ENCODE measurements around the gene ATG9B.

ATG9B gene

DNA sequence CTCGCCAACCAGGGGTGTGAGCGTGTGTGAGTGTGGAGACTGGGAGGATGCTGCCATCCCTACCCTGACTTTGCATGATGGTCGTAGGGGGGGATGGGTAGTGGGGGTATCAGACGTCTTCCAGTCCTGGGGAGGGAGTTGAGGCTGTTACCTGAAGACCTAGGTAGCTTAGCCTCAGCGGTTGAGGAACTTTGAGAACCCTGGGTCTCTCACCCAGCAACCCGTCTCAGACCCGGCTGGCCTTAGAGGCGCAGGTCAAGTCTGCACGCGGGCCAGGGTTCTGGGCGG, 37.8 kb upstream of the ATG9B start:
- no peaks in the 10 kb centered on the region for H3K27me3 Mint-ChIP-seq
- peaks cover 12% of the 10 kb centered on the region for H3K36me3 Mint-ChIP-seq
- H3K27ac Mint-ChIP-seq = no peak overlapping the region
- CTCF ChIA-PET = no interaction called here
- no peaks in the 10 kb centered on the region for H3K9me3 Mint-ChIP-seq
- H3K4me1 Mint-ChIP-seq = peaks cover 36% of the 10 kb centered on the region
- peak overlapping the region; percentile 96 for H3K4me3 Mint-ChIP-seq
- no peak for DNase-seq

DNA sequence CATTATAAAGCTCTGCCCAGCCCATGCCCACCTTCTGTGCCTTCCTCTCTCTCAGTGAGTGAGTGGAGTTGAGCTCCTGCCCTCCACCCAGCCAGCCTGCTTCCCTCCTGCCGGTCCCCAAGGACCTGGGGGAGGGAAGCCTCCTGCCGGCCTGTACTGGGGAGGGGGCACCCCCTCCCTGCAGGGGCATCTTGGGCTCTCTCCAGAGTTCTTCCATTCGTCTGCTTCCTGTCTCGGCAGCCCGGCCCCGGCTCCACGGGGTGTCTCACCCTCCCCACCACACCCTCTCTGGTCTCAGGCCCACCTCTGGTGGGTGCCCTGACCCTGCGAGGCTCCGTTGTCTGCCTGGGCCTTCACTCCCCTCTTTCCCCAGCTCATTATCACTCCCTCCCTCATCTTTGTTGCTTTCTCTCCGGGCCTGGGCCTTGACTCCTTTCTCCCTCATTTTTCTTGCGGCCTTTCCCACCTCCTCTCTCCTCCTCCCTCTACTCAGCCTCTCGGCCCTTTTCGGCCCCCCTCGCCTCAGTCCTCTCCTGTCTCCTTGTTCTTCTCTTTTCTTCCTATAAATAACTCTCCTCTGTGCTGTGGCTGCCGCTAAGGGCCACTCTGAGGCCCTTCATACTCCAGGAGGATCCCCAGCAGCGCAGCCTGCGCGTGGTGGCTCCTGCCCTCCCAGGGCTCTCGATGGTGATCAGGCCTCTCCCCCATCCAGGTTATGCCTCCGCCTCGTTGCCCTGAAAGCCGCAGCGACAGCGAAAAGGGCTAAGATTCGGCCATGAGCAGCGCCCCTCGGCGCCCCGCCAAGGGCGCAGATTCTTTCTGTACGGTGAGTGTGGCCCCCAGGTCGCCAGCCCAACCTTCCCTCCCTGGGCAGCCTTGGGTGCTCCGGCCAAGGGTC, 37.2 kb upstream of the ATG9B start:
- Mint-ChIP-seq H3K36me3 (peaks cover 13% of the 10 kb centered on the region), H3K27me3 (no peaks in the 10 kb centered on the region), H3K4me3 (peak overlapping the region; percentile 96), H3K9me3 (no peaks in the 10 kb centered on the region), H3K27ac (no peak overlapping the region), H3K4me1 (peaks cover 42% of the 10 kb centered on the region)
- CTCF ChIA-PET = no interaction called here
- DNase-seq = no peak

DNA sequence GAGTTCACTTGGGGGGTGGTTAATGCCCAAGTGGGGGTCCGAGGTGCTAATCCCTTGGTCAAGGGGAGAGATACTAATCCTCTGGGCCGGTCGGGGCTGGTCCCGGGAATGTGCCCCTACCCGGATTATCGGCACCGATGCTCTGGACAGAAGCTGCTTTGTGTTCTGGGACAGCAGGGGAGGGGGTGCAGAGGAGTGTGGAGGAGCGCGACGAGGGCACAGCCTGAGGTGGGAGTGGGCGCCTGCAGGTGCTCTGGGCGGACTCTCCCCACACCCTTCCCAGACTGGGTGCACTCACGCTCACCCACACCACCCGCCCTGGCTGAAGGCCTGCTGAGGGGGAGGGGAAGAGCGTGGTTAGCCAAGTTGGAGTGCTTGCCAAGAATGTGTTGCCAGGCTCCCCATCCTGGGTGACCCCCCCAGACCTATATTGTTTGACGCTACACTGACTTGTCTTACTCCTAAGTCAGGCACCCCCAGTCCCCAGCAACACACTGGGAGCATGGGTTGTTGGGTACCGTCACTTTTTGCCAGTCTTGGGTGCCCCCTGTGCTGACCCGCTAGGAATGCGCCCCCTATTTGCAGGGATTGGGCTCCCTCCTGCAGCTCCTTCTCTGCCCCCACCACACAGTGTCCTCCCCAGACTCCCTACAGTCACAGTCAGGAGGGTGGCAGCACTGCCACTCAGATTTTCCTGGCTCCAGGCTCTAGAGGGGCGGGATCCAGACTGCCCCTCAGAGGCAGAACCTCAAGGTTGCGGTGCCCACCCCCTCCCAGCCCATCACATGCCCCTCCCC, 36.3 kb upstream of the ATG9B start:
- H3K4me1 Mint-ChIP-seq = peaks cover 48% of the 10 kb centered on the region
- H3K36me3 Mint-ChIP-seq = peaks cover 13% of the 10 kb centered on the region
- CTCF ChIA-PET = interaction anchor here (0.6 to 1.8 kb wide), 5 partner anchors 16 to 55 kb away, joined by 3 to 7 read pairs (median 3); no protein-coding TSS in a partner anchor
- H3K27ac Mint-ChIP-seq = peak overlapping the region; percentile 7
- no peaks in the 10 kb centered on the region for H3K27me3 Mint-ChIP-seq
- peak; percentile 28 for DNase-seq
- H3K4me3 Mint-ChIP-seq = peak overlapping the region; percentile 96
- H3K9me3 Mint-ChIP-seq = no peaks in the 10 kb centered on the region

DNA sequence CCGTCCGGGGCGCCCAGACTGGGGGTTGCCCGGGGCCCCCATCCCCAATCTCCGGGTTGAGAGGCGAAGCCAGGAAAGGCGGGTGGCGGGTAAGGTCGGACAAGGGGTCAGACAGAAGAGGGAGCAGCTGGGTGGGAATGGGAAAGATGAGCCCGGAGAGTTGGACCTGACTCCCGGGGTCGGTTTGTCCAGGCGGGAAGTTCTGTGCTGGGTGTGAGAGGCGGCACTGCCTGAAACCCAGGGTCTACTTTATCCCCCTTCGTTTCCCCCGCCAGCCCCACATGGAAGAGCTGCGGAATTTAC, 35.8 kb upstream of the ATG9B start:
- Mint-ChIP-seq H3K27ac (peak overlapping the region; percentile 7), H3K27me3 (no peaks in the 10 kb centered on the region), H3K4me3 (peak overlapping the region; percentile 96), H3K36me3 (peaks cover 10% of the 10 kb centered on the region), H3K9me3 (no peaks in the 10 kb centered on the region), H3K4me1 (peaks cover 48% of the 10 kb centered on the region)
- no peak for DNase-seq
- CTCF ChIA-PET = interaction anchor here (0.7 to 1.8 kb wide), 4 partner anchors 17 to 51 kb away, joined by 3 to 7 read pairs (median 4); no protein-coding TSS in a partner anchor

DNA sequence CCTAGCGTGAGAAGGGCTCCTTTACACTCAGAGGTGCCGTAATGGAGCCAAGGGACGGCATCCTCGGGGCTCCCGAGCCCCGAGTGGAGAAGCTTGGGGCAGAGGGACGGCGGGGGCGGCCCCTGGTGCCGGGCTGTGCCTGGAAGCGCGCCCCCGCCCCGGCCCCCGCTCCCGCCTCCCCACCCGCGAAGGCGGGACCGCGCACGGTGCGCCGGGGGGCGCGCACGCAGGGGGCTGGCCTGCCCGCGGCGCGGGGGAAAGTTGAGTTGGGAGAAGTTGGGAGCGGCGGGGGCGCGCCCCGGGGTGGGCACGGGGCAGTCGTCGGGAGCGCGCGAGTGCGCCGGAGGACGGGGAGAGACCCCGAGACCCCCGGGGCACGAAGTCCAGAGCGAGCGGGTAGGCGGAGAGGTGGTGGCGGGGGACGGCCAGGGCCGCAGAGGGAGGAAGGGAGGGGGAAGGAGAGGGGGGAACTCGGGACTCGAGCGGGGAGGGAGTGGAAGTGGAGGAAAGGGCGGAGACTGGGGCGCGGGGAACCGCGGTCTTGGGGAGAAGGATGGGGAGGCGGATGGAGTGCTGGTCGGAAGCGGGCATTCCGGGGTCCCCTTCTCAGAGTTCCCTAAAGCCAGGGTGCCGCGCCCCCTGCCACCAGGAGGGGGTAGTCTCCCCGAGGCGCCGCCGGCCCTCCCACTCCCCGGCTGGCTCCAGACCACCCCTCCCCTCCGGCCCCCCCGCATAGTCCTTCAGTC, 35.2 kb upstream of the ATG9B start, which contains the start of gene SLC4A2:
Gene SLC4A2, plus strand, starts transcription at position 223 of the 746 bp plus-strand sequence. CDS start 2,399 bp downstream, outside the sequence.
- Mint-ChIP-seq H3K4me1 (peaks cover 48% of the 10 kb centered on the region), H3K4me3 (peak within 1 kb of the TSS; percentile 96), H3K36me3 (peaks cover 8% of the 10 kb centered on the region), H3K9me3 (no peaks in the 10 kb centered on the region), H3K27me3 (no peaks in the 10 kb centered on the region), H3K27ac (peak within 1 kb of the TSS; percentile 94)
- DNase-seq = peak; percentile 79
- CTCF ChIA-PET = interaction anchor here (0.7 to 1.8 kb wide), 2 partner anchors 40 to 51 kb away, joined by 3 to 7 read pairs; no protein-coding TSS in a partner anchor

DNA sequence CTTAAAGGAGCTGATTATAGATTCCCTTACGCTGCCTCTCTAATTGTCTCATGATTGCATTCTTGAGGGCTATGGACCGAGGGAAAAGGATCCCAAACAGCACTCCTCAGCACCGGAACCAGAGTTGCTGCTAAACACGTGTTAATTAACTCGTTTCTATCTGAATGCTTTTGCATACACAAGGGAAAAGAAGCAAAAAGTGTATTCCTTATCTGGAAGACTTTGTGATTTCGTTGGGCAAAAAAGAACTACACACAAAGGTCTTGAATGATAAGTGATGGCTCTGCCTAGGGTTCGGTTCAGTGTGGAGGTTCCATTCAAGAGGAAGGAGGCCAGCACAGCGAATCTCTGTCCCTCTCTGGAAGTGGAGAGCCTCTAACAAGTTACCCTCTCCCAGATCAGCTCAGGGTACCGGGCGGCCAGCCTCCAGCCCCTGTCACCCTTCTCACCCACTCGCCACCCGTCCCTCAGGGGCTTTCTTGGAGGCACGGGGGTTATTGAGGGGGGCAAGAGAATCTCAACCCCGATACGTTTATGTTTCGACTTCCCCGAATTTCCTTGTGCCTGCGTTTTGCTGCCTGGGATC, 34.6 kb upstream of the ATG9B start:
- Mint-ChIP-seq H3K27me3 (no peaks in the 10 kb centered on the region), H3K36me3 (peaks cover 6% of the 10 kb centered on the region), H3K4me1 (peaks cover 50% of the 10 kb centered on the region), H3K4me3 (peak overlapping the region; percentile 96), H3K27ac (peak overlapping the region; percentile 94), H3K9me3 (no peaks in the 10 kb centered on the region)
- peak; percentile 38 for DNase-seq
- CTCF ChIA-PET = interaction anchor here (1.8 kb wide), 1 partner anchor 52 kb away, joined by 7 read pairs; no protein-coding TSS in a partner anchor

DNA sequence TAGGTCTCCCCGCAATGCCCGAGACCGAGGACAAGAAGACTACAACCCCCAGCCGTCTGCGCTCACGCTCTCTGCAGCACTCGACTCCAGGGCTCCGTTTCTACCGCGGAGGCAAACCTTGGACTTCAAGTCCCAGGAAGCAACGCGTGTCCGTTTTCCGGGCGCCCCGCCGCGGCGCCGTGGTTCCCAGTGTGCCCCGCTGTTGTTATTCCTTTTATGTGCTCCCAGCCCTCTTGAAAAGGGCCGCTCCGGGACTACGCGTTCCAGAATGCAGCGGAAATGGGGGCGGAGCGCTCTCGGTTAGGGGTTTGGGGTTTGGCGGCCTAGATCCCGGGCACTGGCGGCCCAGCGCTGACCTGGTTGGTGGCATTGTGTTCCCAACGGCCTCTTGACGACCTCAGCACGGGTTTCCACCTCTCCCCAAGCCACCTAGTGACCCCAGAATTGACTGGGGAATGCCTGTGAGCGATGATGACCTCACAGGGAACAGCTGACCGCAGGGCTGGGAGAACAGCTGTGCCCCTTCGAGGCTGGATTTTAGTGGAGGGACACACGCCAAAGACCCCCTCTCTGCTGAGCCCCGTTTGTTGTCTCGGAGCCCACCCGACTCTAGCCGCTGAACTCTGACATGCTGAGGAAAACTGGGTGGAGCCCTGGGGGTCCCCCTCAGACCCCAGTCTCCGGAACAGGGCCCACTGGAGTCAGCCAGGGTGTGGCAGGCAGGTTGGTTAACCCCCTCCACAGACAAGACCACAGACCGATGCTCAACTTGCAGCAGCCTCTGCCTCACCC, 33.9 kb upstream of the ATG9B start:
- CTCF ChIA-PET = no interaction called here

DNA sequence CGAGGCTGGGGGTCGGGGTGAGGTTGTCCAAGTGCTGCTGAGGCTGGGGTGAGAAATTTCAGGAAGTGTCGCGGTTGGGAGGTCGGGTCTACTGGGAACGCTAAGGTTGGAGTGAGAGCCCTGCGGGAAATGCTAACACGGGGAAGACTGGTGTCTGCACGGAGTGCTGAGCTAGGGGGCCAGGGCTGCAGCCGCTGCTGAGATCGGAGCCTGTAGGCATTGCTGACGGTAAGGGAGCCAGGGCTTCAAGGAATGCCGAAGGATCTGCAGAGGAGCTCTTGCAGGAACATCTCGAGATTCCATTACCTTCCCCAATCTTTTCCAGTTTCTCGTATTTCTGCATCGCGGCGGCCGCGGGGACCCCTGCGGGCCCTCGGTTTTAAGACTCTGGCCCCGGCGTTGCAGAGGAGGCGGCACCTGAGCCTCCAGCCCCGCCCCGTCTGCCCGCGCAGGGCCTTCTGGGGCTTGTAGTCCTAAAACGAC, 33.3 kb upstream of the ATG9B start, which contains the start of gene CDK5:
Gene CDK5, minus strand, starts transcription at position 392 of the 483 bp plus-strand sequence. Its CDS starts 49 bp downstream, at position 343.
- Mint-ChIP-seq H3K27me3 (peaks cover 2% of the 10 kb centered on the region), H3K27ac (peak within 1 kb of the TSS; percentile 94), H3K9me3 (no peaks in the 10 kb centered on the region), H3K36me3 (peaks cover 5% of the 10 kb centered on the region), H3K4me1 (peaks cover 61% of the 10 kb centered on the region), H3K4me3 (peak within 1 kb of the TSS; percentile 96)
- CTCF ChIA-PET = interaction anchor here (1.3 kb wide), 1 partner anchor 53 kb away, joined by 4 read pairs; no protein-coding TSS in a partner anchor
- DNase-seq = no peak

More for the DNA sequence above, 33.9 kb upstream of the ATG9B start:
- Mint-ChIP-seq H3K4me3 (peak overlapping the region; percentile 96), H3K27ac (peak overlapping the region; percentile 94), H3K36me3 (peaks cover 2% of the 10 kb centered on the region), H3K9me3 (no peaks in the 10 kb centered on the region), H3K27me3 (no peaks in the 10 kb centered on the region), H3K4me1 (peaks cover 55% of the 10 kb centered on the region)
- peak; percentile 99 for DNase-seq

DNA sequence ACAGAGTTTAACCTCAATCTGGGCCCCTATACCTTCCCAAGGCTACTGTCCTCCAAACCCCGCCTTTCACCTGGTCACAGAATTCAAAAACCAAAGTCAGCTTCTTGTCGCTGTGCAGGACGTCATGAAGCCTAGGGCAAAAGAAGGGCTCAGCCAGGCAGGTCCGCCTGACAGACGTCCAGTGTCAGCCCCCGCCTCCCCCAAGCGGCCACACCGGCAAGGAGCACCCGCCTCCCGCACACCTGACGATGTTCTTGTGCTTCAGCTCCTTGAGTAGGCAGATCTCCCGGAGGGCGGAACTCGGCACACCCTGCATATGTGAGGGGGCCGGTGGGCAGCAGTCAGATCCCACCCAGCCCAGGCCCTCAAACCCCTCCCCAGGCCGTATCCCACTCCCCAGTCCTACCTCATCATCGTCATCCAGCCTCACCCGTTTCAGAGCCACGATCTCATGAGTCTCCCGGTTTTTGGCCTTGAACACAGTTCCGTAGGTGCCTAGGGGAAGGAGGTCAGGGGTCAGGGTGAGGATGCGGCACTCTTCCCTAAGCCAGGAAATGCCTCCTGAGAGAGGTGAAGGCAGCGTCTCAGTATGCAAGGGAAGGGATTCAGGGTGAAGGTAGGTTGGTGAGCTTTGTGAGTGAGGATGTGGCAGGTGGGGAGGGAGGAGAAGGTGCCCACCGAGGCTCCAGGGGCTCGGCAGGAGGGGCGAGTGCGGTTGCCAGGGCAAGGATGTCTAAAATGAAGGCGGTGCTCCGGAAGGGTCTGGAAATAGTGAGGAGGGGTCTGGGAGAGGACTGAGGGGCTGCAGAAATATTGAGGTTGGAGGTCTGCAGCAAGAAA, 32.6 kb upstream of the ATG9B start:
- CTCF ChIA-PET = interaction anchor here (1.3 kb wide), 1 partner anchor 54 kb away, joined by 4 read pairs; no protein-coding TSS in a partner anchor
- peaks cover 64% of the 10 kb centered on the region for H3K4me1 Mint-ChIP-seq

DNA sequence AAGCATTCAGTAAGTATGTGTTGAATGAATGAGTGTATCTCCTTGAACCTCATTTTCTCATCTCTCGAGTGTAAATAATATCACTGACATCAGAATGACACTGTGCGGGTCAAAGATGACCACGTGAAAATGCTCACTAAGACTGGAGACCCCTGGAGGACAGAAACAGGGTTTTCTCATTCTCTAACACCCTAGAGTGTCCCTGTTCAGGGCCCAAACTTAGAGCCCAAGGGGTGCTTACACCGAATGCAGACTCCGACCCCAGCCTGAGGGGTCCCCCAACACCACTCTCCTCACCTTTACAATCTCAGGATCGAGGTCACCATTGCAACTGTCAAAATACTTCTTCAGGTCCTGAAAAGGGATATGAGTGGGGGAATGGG, 32.0 kb upstream of the ATG9B start:
- H3K36me3 Mint-ChIP-seq = peaks cover 6% of the 10 kb centered on the region
- CTCF ChIA-PET = interaction anchor here (1.3 kb wide), 1 partner anchor 54 kb away, joined by 4 read pairs; no protein-coding TSS in a partner anchor
- peaks cover 61% of the 10 kb centered on the region for H3K4me1 Mint-ChIP-seq
- peaks cover 13% of the 10 kb centered on the region for H3K27me3 Mint-ChIP-seq
- no peak overlapping the region for H3K27ac Mint-ChIP-seq
- no peaks in the 10 kb centered on the region for H3K9me3 Mint-ChIP-seq
- no peak for DNase-seq
- H3K4me3 Mint-ChIP-seq = peak overlapping the region; percentile 96

More for the DNA sequence above, 32.6 kb upstream of the ATG9B start:
- Mint-ChIP-seq H3K27ac (peak overlapping the region; percentile 68), H3K36me3 (peaks cover 6% of the 10 kb centered on the region), H3K9me3 (no peaks in the 10 kb centered on the region), H3K27me3 (peaks cover 9% of the 10 kb centered on the region), H3K4me3 (peak overlapping the region; percentile 96)
- DNase-seq = no peak

DNA sequence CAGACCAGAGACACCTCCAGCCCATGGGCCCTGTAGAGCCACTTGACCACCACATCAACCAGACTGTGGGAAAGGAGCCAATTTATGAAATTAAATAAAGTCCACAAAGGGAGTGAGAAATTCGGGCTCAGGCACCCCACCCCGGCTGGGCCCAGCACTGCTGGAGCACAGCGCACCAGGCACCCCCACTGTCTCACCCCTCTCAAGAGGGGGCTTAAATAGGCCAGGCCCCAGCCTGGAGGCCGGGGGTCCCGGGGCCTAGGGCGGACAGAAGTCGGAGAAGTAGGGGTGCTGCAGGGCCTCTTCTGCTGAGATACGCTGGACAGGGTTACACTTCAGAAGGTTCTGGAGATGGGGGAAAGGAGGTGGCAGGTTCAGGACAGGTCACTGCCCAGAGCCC, 29.5 kb upstream of the ATG9B start:
- DNase-seq = no peak
- Mint-ChIP-seq H3K4me3 (no peak overlapping the region), H3K9me3 (no peaks in the 10 kb centered on the region), H3K27ac (no peak overlapping the region), H3K4me1 (peaks cover 50% of the 10 kb centered on the region), H3K27me3 (peaks cover 30% of the 10 kb centered on the region), H3K36me3 (peaks cover 6% of the 10 kb centered on the region)
- CTCF ChIA-PET = no interaction called here

DNA sequence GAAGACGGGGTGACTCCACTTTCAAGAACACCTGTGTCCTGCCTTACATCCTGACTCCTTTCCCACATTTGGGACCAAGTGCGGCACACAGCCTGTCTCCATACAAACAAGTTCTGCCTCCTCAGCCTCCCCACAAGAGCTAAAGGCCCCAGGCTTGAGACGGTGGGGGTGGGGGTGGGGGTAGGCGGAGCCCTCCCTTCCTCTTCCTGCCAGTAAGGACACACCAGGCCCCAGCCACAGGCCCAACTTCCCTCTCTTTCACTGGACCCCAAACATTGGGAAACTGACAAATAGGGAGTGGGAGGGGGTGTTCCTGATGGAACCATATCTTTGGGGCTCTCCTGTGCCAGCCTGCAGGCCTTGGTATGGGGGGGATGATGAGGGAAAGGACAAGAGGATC, 28.8 kb upstream of the ATG9B start:
- no peak overlapping the region for H3K4me3 Mint-ChIP-seq
- no peak for DNase-seq
- peaks cover 6% of the 10 kb centered on the region for H3K36me3 Mint-ChIP-seq
- CTCF ChIA-PET = no interaction called here
- peaks cover 34% of the 10 kb centered on the region for H3K27me3 Mint-ChIP-seq
- no peaks in the 10 kb centered on the region for H3K9me3 Mint-ChIP-seq
- no peak overlapping the region for H3K27ac Mint-ChIP-seq
- H3K4me1 Mint-ChIP-seq = peaks cover 44% of the 10 kb centered on the region

Data from activated naive CD4-positive, alpha-beta T cell treated with anti-CD3 and anti-CD28 coated beads, Interleukin-2, amount 10 ng/mL, durations not matched to agents 7 days and 5 days (primary cell).